ENCODE data around the gene CORO1A. TPM values are rescaled to one million over a fixed set of nuclear protein-coding genes. Genes with fewer than 3 reads are reported as not detected.
"Not testable (repeated sequence)": the region's sequence is repeated elsewhere in the genome, so short reads cannot be mapped to it uniquely, and the experiment has no call there.

CORO1A gene
- total and polyA plus RNA-seq, 2 donors: 312 to 554 TPM

DNA sequence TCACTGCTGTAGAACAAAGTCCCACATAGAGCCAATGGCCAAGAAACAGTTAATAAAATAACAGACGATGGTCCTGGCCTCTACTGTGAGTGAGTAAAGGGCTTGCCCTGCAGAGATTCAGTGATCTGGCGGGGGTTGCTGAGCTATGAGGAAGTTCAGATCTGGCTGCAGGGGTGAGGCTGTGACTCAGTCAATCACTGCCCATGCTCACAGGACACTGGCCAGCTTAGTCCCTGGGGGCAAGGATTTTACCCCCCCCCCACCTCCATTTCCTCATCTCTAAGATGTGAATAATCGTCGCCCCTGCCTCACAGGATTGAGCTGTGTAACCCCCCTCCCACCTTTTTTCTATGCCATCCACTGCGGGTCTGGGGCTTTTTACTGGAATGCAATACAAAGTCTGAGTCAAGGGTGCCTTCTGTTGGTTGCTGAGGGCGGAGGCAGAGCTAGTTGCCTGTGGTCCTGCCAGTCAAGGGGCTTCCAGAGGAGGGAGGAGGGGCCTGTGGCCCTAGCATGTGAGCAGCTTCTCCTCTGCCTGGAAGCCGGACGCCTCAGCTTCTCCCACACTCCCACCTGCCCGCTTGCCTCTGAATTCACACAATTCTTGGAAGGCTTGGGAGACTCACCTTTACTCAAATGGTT lies 23.8 kb downstream of the CORO1A start:
- H3K4me3 ChIP-seq (ENCODE audit: low read length in 2 of 2); H3K27me3 ChIP-seq (ENCODE audit: control insufficient read depth in 2 of 2, insufficient read depth in 1 of 2, low read length in 1 of 2); H3K36me3 ChIP-seq (ENCODE audit: control insufficient read depth in 2 of 2, insufficient read depth in 2 of 2, low read length in 1 of 2); H3K4me1 ChIP-seq (ENCODE audit: control insufficient read depth in 2 of 2, insufficient read depth in 2 of 2, low read length in 2 of 2); DNase-seq (ENCODE audit: low read depth in 6 of 9, low spot score in 9 of 9); H3K27ac ChIP-seq (ENCODE audit: low read depth in 1 of 2, low read length in 1 of 2); H3K9me3 ChIP-seq (ENCODE audit: control insufficient read depth in 2 of 2, insufficient read depth in 1 of 2, low read length in 1 of 2): not testable (repeated sequence)
- 25% methylated on average over 2 of the region's 9 CpGs for WGBS

- H3K36me3 ChIP-seq (ENCODE audit: control insufficient read depth in 2 of 2, insufficient read depth in 2 of 2, low read length in 1 of 2); H3K9me3 ChIP-seq (ENCODE audit: control insufficient read depth in 2 of 2, insufficient read depth in 1 of 2, low read length in 1 of 2); H3K4me1 ChIP-seq (ENCODE audit: control insufficient read depth in 2 of 2, insufficient read depth in 2 of 2, low read length in 2 of 2); H3K27me3 ChIP-seq (ENCODE audit: control insufficient read depth in 2 of 2, insufficient read depth in 1 of 2, low read length in 1 of 2); H3K4me3 ChIP-seq (ENCODE audit: low read length in 2 of 2); DNase-seq (ENCODE audit: low read depth in 6 of 9, low spot score in 9 of 9); H3K27ac ChIP-seq (ENCODE audit: low read depth in 1 of 2, low read length in 1 of 2): not testable (repeated sequence)
- WGBS: 32% methylated on average over 4 of the region's 6 CpGs
Measured at GRCh38 chr16:30209032-30209431, 25.6 kb downstream of the CORO1A start.

- H3K4me3 ChIP-seq (ENCODE audit: low read length in 2 of 2); H3K36me3 ChIP-seq (ENCODE audit: control insufficient read depth in 2 of 2, insufficient read depth in 2 of 2, low read length in 1 of 2); H3K4me1 ChIP-seq (ENCODE audit: control insufficient read depth in 2 of 2, insufficient read depth in 2 of 2, low read length in 2 of 2); H3K9me3 ChIP-seq (ENCODE audit: control insufficient read depth in 2 of 2, insufficient read depth in 1 of 2, low read length in 1 of 2); DNase-seq (ENCODE audit: low read depth in 6 of 9, low spot score in 9 of 9); H3K27me3 ChIP-seq (ENCODE audit: control insufficient read depth in 2 of 2, insufficient read depth in 1 of 2, low read length in 1 of 2); H3K27ac ChIP-seq (ENCODE audit: low read depth in 1 of 2, low read length in 1 of 2): not testable (repeated sequence)
- WGBS: no CpG with 5 or more reads among the region's 4 CpGs
Measured at GRCh38 chr16:30211414-30211813, 28.0 kb downstream of the CORO1A start.

DNA sequence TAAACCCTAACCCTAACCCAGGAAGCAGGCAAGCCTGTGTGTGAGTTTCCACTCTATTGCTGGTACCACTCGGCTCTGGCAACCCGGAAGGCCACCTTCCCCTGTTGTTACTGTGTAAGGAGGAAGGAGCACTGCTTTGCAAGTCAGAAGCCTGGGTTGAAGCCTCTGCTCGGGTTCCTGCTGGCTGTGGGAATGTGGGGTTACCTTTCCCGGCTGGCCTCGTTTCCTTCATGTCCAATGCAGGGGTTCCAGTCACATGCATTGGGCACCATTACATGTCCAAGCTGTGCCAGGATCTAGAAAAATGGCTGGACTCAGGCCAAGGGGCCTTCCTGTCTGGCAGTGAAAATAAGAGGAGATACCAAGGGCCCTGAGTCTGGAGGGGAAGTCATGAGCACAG lies 33.7 kb downstream of the CORO1A start:
- DNase-seq (ENCODE audit: low read depth in 6 of 9, low spot score in 9 of 9); H3K4me1 ChIP-seq (ENCODE audit: control insufficient read depth in 2 of 2, insufficient read depth in 2 of 2, low read length in 2 of 2); H3K4me3 ChIP-seq (ENCODE audit: low read length in 2 of 2); H3K36me3 ChIP-seq (ENCODE audit: control insufficient read depth in 2 of 2, insufficient read depth in 2 of 2, low read length in 1 of 2); H3K27me3 ChIP-seq (ENCODE audit: control insufficient read depth in 2 of 2, insufficient read depth in 1 of 2, low read length in 1 of 2); H3K9me3 ChIP-seq (ENCODE audit: control insufficient read depth in 2 of 2, insufficient read depth in 1 of 2, low read length in 1 of 2); H3K27ac ChIP-seq (ENCODE audit: low read depth in 1 of 2, low read length in 1 of 2): not testable (repeated sequence)
- 90% methylated on average over 4 of the region's 5 CpGs for WGBS

Other genes with a start within 250 kb of the CORO1A start
- 61.4 TPM for gene TMEM219, start 221.5 kb upstream of the CORO1A start, total RNA-seq
- 155 TPM for gene TMEM219, start 221.5 kb upstream of the CORO1A start, polyA plus RNA-seq
- 18.5 TPM for gene TAOK2, start 209.7 kb upstream of the CORO1A start, total RNA-seq
- 28.7 TPM for gene TAOK2, start 209.7 kb upstream of the CORO1A start, polyA plus RNA-seq
- gene HIRIP3, start 188.0 kb upstream of the CORO1A start, total RNA-seq: 19.9 TPM
- gene HIRIP3, start 188.0 kb upstream of the CORO1A start, polyA plus RNA-seq: 14.8 TPM
- 48.1 TPM for gene INO80E, start 187.4 kb upstream of the CORO1A start, total RNA-seq
- 84.5 TPM for gene INO80E, start 187.4 kb upstream of the CORO1A start, polyA plus RNA-seq
- 0.24 TPM for gene DOC2A, start 172.6 kb upstream of the CORO1A start, total RNA-seq
- 1.3 TPM for gene DOC2A, start 172.6 kb upstream of the CORO1A start, polyA plus RNA-seq
- not detected for gene C16orf92, start 160.4 kb upstream of the CORO1A start, total RNA-seq
- gene C16orf92, start 160.4 kb upstream of the CORO1A start, polyA plus RNA-seq: not detected
- gene TLCD3B, start 152.3 kb upstream of the CORO1A start, total RNA-seq: 0.24 TPM
- gene TLCD3B, start 152.3 kb upstream of the CORO1A start, polyA plus RNA-seq: 0.68 TPM
- gene ALDOA, start 117.8 kb upstream of the CORO1A start, total RNA-seq: 523 TPM
- gene ALDOA, start 117.8 kb upstream of the CORO1A start, polyA plus RNA-seq: 451 TPM
- 87.3 TPM for gene PPP4C, start 107.6 kb upstream of the CORO1A start, total RNA-seq
- 106 TPM for gene PPP4C, start 107.6 kb upstream of the CORO1A start, polyA plus RNA-seq
- 0.52 TPM for gene TBX6, start 91.7 kb upstream of the CORO1A start, total RNA-seq
- gene TBX6, start 91.7 kb upstream of the CORO1A start, polyA plus RNA-seq: 2.6 TPM
- 32.6 TPM for gene YPEL3, start 87.4 kb upstream of the CORO1A start, total RNA-seq
- 231 TPM for gene YPEL3, start 87.4 kb upstream of the CORO1A start, polyA plus RNA-seq
- 1.3 TPM for gene GDPD3, start 70.1 kb upstream of the CORO1A start, total RNA-seq
- 24.2 TPM for gene GDPD3, start 70.1 kb upstream of the CORO1A start, polyA plus RNA-seq
- 14.9 TPM for gene MAPK3, start 60.4 kb upstream of the CORO1A start, total RNA-seq
- gene MAPK3, start 60.4 kb upstream of the CORO1A start, polyA plus RNA-seq: 43.9 TPM
- 161 TPM for gene BOLA2B, start 10.1 kb downstream of the CORO1A start, total RNA-seq
- gene BOLA2B, start 10.1 kb downstream of the CORO1A start, polyA plus RNA-seq: 131 TPM
- 32.6 TPM for gene SLX1A, start 10.3 kb downstream of the CORO1A start, total RNA-seq
- gene SLX1A, start 10.3 kb downstream of the CORO1A start, polyA plus RNA-seq: 48.8 TPM
- gene SULT1A3, start 15.7 kb downstream of the CORO1A start, total RNA-seq: 10.6 TPM
- 122 TPM for gene SULT1A3, start 15.7 kb downstream of the CORO1A start, polyA plus RNA-seq
- gene NPIPB13, start 64.9 kb downstream of the CORO1A start, total RNA-seq: 0.66 TPM
- 10.1 TPM for gene NPIPB13, start 64.9 kb downstream of the CORO1A start, polyA plus RNA-seq
- 49.5 TPM for gene CD2BP2, start 171.7 kb downstream of the CORO1A start, total RNA-seq
- 48.0 TPM for gene CD2BP2, start 171.7 kb downstream of the CORO1A start, polyA plus RNA-seq
- 12.1 TPM for gene TBC1D10B, start 186.9 kb downstream of the CORO1A start, total RNA-seq
- 25.0 TPM for gene TBC1D10B, start 186.9 kb downstream of the CORO1A start, polyA plus RNA-seq
- gene MYL11, start 191.2 kb downstream of the CORO1A start, total RNA-seq: 11.7 TPM
- gene MYL11, start 191.2 kb downstream of the CORO1A start, polyA plus RNA-seq: 12.5 TPM
- gene SEPTIN1, start 199.0 kb downstream of the CORO1A start, total RNA-seq: 173 TPM
- gene SEPTIN1, start 199.0 kb downstream of the CORO1A start, polyA plus RNA-seq: 337 TPM
- gene ZNF48, start 211.8 kb downstream of the CORO1A start, total RNA-seq: 12.9 TPM
- gene ZNF48, start 211.8 kb downstream of the CORO1A start, polyA plus RNA-seq: 5.9 TPM
- gene ZNF771, start 224.0 kb downstream of the CORO1A start, total RNA-seq: 4.1 TPM
- gene ZNF771, start 224.0 kb downstream of the CORO1A start, polyA plus RNA-seq: 3.7 TPM
- gene DCTPP1, start 246.4 kb downstream of the CORO1A start, total RNA-seq: 27.4 TPM
- 20.6 TPM for gene DCTPP1, start 246.4 kb downstream of the CORO1A start, polyA plus RNA-seq